ENCODE results near the gene EPS8. TPM values are rescaled to one million over a fixed set of nuclear protein-coding genes. Genes with fewer than 3 reads are reported as not detected.
A peak's percentile ranks its signal among the peaks of the same experiment; 100 is the strongest.
"Not testable (repeated sequence)": the region's sequence is repeated elsewhere in the genome, so short reads cannot be mapped to it uniquely, and the experiment has no call there.

EPS8 gene
- polyA plus RNA-seq, 3 donors = 4.1 to 4.8 (median 4.3) TPM

DNA sequence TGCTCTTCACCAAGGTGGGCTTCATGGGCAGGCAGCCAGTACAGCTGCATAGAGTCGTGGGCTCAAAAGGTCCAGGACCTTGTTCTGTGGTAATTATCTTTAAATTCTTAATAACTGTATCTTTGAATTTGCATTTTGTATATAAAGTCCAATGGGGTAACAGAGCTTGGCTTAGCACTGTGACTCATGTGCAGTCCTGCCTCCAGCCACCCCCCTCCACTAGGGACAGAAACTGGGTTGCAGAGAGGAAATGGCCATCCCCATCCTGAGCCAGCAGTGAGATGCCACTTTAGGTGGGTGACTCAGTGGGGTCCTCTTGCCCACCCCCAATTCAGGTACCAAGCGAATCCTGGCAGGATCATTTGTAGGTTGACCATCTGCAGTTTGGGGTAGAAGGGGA lies 48.1 kb downstream of the EPS8 start:
- no peak overlapping the region for H3K4me2 ChIP-seq (replicated peaks; ENCODE audit: extremely low read depth, low read length, poor library complexity, severe bottlenecking)

DNA sequence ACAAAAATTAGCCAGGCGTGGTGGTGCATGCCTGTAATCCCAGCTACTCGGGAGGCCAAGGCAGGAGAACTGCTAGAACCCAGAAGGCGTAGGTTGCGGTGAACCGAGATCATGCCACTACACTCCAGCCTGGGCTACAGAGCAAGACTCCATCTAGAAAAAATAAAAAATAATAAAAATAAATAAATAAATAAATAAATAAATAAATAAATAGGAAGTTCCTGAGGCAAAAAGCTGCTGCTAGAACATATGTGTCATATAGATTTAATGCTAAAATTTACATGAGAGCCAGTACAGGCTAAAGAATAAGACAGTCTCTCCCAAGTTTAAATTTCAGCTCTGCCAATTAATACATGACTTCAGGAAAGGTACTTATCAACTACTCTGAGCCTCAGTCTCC lies 48.8 kb downstream of the EPS8 start:
- H3K4me1 Mint-ChIP-seq; H3K4me1 ChIP-seq (ENCODE audit: control insufficient read depth in 1 of 2, insufficient read depth in 2 of 2, low read length in 2 of 2); H2AFZ ChIP-seq (ENCODE audit: insufficient read depth, low read depth, low read length, poor library complexity, severe bottlenecking); H3K27ac ChIP-seq (ENCODE audit: low read depth in 1 of 2, low read length in 2 of 2); DNase-seq; intact Hi-C loops (cut with micrococcal nuclease); H3K36me3 Mint-ChIP-seq; H3K4me3 Mint-ChIP-seq; H3K27me3 ChIP-seq (ENCODE audit: control insufficient read depth in 2 of 2, insufficient read depth in 2 of 2, low read length in 2 of 2); H3K4me2 ChIP-seq (replicated peaks; ENCODE audit: extremely low read depth, low read length, poor library complexity, severe bottlenecking); H3K4me3 ChIP-seq (replicated peaks in 1 of 3; ENCODE audit: low read depth in 2 of 3, low read length in 3 of 3); H3K9ac ChIP-seq (ENCODE audit: insufficient read depth, low read length, poor library complexity, severe bottlenecking); H4K20me1 ChIP-seq (ENCODE audit: insufficient read depth, low read length); H3K9me3 ChIP-seq (replicated peaks in 1 of 2; ENCODE audit: control insufficient read depth in 1 of 2, insufficient read depth in 1 of 2, low read length in 2 of 2); H3K27ac Mint-ChIP-seq; H3K36me3 ChIP-seq (replicated peaks in 1 of 2; ENCODE audit: control insufficient read depth in 1 of 2, insufficient read depth in 2 of 2, low read length in 2 of 2); H3K79me2 ChIP-seq (ENCODE audit: insufficient read depth, low read length); H3K27me3 Mint-ChIP-seq (ENCODE audit: low read depth in 3 of 3): not testable (repeated sequence)
- WGBS (ENCODE audit: insufficient coverage) = no CpG with 5 or more reads among the region's 5 CpGs
- peaks cover 3 to 16% (median 4%) of the 10 kb centered on the region in 7 donors for H3K9me3 Mint-ChIP-seq

More for the DNA sequence above, 48.1 kb downstream of the EPS8 start:
- Mint-ChIP-seq H3K27me3 (ENCODE audit: low read depth in 3 of 3) (no peaks in the 10 kb centered on the region), H3K36me3 (no peaks in the 10 kb centered on the region), H3K4me1 (peaks cover 3% of the 10 kb centered on the region), H3K27ac (peak overlapping the region in 1 of 7 donors; percentile 28), H3K9me3 (peaks cover 3 to 16% (median 4%) of the 10 kb centered on the region in 7 donors), H3K4me3 (no peak overlapping the region)
- no peak overlapping the region for H3K27ac ChIP-seq (ENCODE audit: low read depth in 1 of 2, low read length in 2 of 2)
- WGBS (ENCODE audit: insufficient coverage) = no CpG with 5 or more reads among the region's 2 CpGs
- intact Hi-C loops (cut with micrococcal nuclease) = no loop called here
- H2AFZ ChIP-seq (ENCODE audit: insufficient read depth, low read depth, low read length, poor library complexity, severe bottlenecking) = no peak overlapping the region
- no peaks in the 10 kb centered on the region for H4K20me1 ChIP-seq (ENCODE audit: insufficient read depth, low read length)
- TF ChIP-seq CTCF (IDR thresholded peaks at IDR 0.05) = no peak
- H3K4me1 ChIP-seq (ENCODE audit: control insufficient read depth in 1 of 2, insufficient read depth in 2 of 2, low read length in 2 of 2) = no peaks in the 10 kb centered on the region
- no peaks in the 10 kb centered on the region for H3K9me3 ChIP-seq (replicated peaks in 1 of 2; ENCODE audit: control insufficient read depth in 1 of 2, insufficient read depth in 1 of 2, low read length in 2 of 2)
- H3K4me3 ChIP-seq (replicated peaks in 1 of 3; ENCODE audit: low read depth in 2 of 3, low read length in 3 of 3) = no peak overlapping the region
- no peaks in the 10 kb centered on the region for H3K27me3 ChIP-seq (ENCODE audit: control insufficient read depth in 2 of 2, insufficient read depth in 2 of 2, low read length in 2 of 2)
- no peaks in the 10 kb centered on the region for H3K79me2 ChIP-seq (ENCODE audit: insufficient read depth, low read length)
- DNase-seq = no peak
- no peak overlapping the region for H3K9ac ChIP-seq (ENCODE audit: insufficient read depth, low read length, poor library complexity, severe bottlenecking)
- H3K36me3 ChIP-seq (replicated peaks in 1 of 2; ENCODE audit: control insufficient read depth in 1 of 2, insufficient read depth in 2 of 2, low read length in 2 of 2) = no peaks in the 10 kb centered on the region
